ENCODE data around the gene SIDT2.

DNA sequence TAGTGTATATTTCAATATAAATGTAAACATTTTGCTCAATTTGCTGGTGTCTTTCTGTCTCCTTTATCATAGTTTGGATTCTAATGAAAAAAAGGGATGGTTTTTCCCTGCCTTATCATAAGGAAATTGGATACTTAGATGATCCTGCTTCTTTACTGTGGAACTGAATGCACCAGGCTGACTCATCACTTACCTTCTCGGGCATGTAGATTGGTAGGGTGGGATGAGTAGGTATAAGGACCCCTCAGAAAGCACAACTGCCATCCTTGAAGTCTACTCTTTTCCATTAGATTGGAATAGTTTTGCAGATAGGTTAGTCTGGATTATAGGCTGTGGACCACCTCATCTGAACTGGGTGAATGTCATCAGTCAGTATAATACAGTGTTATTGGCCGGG lies 7.5 kb upstream of the SIDT2 start:
- TF ChIP-seq POLR2AphosphoS5 (IDR thresholded peaks at IDR 0.05) (no peak), EP300 (IDR thresholded peaks at IDR 0.05) (no peak), POLR2A (IDR thresholded peaks at IDR 0.05) (no peak)
- TF ChIP-seq, protein P1, sequence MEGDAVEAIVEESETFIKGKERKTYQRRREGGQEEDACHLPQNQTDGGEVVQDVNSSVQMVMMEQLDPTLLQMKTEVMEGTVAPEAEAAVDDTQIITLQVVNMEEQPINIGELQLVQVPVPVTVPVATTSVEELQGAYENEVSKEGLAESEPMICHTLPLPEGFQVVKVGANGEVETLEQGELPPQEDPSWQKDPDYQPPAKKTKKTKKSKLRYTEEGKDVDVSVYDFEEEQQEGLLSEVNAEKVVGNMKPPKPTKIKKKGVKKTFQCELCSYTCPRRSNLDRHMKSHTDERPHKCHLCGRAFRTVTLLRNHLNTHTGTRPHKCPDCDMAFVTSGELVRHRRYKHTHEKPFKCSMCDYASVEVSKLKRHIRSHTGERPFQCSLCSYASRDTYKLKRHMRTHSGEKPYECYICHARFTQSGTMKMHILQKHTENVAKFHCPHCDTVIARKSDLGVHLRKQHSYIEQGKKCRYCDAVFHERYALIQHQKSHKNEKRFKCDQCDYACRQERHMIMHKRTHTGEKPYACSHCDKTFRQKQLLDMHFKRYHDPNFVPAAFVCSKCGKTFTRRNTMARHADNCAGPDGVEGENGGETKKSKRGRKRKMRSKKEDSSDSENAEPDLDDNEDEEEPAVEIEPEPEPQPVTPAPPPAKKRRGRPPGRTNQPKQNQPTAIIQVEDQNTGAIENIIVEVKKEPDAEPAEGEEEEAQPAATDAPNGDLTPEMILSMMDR (IDR thresholded peaks at IDR 0.05): no peak

Measured in gastroesophageal sphincter (tissue), 3 donors.